Ovary (tissue), 9 donors: ENCODE data around the gene POLD2. TPM values are rescaled to one million over a fixed set of nuclear protein-coding genes. Genes with fewer than 3 reads are reported as not detected.
"Not testable (repeated sequence)": the region's sequence is repeated elsewhere in the genome, so short reads cannot be mapped to it uniquely, and the experiment has no call there.

Experiments used
- DNase-seq, 5 donors: peaks; one replicate each; pipeline ENCODE4 v3.0.0-alpha.2; 2019 to 2020
- H3K27ac ChIP-seq, 2 donors: fragments of 200-600 bp; one replicate each; pipeline versions ENCODE4 v1.5.1 to v1.8.0; 2019 to 2022
- H3K27me3 ChIP-seq: fragments of 200-600 bp; one replicate; pipeline ENCODE4 v1.8.0; 2022
- H3K36me3 ChIP-seq: fragments of 200-600 bp; sonication (generic); one replicate; pipeline ENCODE4 v1.5.1; 2019
- H3K4me1 ChIP-seq: one replicate; pipeline ENCODE4 v1.8.1; 2013; ENCODE audit warnings: mild to moderate bottlenecking, moderate library complexity; ENCODE audit not compliant: insufficient read depth
- H3K4me3 ChIP-seq: fragments of 200-600 bp; sonication (generic); one replicate; pipeline ENCODE4 v1.5.1; 2017
- H3K9me3 ChIP-seq, 2 donors: fragments of 200-600 bp in 1 of 2; sonication (generic) in 1 of 2; one replicate each; pipeline versions ENCODE4 v1.5.1 to v1.8.1; 2013 to 2019; ENCODE audit warnings: mild to moderate bottlenecking in 1 of 2, moderate library complexity in 1 of 2
- EP300 ChIP-seq: sonication (generic); formaldehyde crosslinking; IDR thresholded peaks from one replicate; pipeline ENCODE4 v1.6.1; 2017; ENCODE audit warnings: antibody characterized with exemption
- POLR2A ChIP-seq: fragments of 450-650 bp; IDR thresholded peaks from one replicate; pipeline ENCODE4 v1.6.1; 2017; ENCODE audit warnings: antibody characterized with exemption, mild to moderate bottlenecking, moderate library complexity
- WGBS, 3 donors: extraction: QIAGEN DNeasy Blood & Tissue Kit in 1 of 3; methylation state at CpG; one replicate each; pipeline versions ENCODE4 v1.1.5 to v1.1.7; 2013 to 2017; 5-methylcytosine and 5-hydroxymethylcytosine counted together
- intact Hi-C, 4 donors: fragments of 100-400 bp; cut with DNase I; formaldehyde crosslinking; loops; one replicate each; pipeline versions ENCODE4 v1.11.0 to v1.15.1; 2022 to 2023
- polyA plus RNA-seq, 2 donors: library from polyadenylated mRNA; stranded (reverse); fragments of 200-250 nt in 1 of 2; fragments of 350-450 nt in 1 of 2; fragmentation: Illumina TruSeq in 1 of 2; extraction: RNeasy Lipid Tissue Mini Kit (QIAGEN cat#74804) in 1 of 2; gene quantifications; one replicate each; pipeline ENCODE4 v1.2.3, GENCODE V29; 2013 to 2014
- total RNA-seq, 7 donors: library from RNA; depleted of rRNA in 2 of 7; stranded (reverse); fragments of >200 nt in 2 of 7; fragmentation: NEBNext Ultra II Directional in 3 of 7; extraction: Animal tissue kit (Norgen Biotek cat#: 25700) in 3 of 7; gene quantifications; one replicate each; pipeline versions ENCODE4 v1.1.0 to v1.2.4, GENCODE V29; 2016 to 2023
- TF ChIP-seq, protein P1 (sequence below), 3 donors: fragments of 450-650 bp in 2 of 3; fragments of 200-600 bp in 1 of 3; IDR thresholded peaks; one replicate each; pipeline versions ENCODE4 v1.5.1 to v1.8.0; 2016 to 2022; ENCODE audit warnings: antibody characterized with exemption in 3 of 3, mild to moderate bottlenecking in 1 of 3
- donor health status: DM: no; HTN: no; CAD: no; lungs with moderate emphysema.
- donor health status: DM: no; HTN: no; CAD: no.
- donor health status: Bipolar disorder and iron deficiency.
- donor health status: DM: yes; HTN: yes; CAD: no.
- donor health status: DM: no; HTN: no; CAD: no.
- donor health status: DM: yes; HTN: yes; CAD: no.

POLD2 gene
- total and polyA plus RNA-seq, 9 donors: 35.3 to 118 (median 73.5) TPM

GRCh38 chr7:44127161-44127560 is 3.8 kb upstream of the POLD2 start:
- no peak for DNase-seq
- H3K9me3 ChIP-seq: no peaks in the 10 kb centered on the region
- H3K4me3 ChIP-seq: no peak overlapping the region
- TF ChIP-seq, protein P1, sequence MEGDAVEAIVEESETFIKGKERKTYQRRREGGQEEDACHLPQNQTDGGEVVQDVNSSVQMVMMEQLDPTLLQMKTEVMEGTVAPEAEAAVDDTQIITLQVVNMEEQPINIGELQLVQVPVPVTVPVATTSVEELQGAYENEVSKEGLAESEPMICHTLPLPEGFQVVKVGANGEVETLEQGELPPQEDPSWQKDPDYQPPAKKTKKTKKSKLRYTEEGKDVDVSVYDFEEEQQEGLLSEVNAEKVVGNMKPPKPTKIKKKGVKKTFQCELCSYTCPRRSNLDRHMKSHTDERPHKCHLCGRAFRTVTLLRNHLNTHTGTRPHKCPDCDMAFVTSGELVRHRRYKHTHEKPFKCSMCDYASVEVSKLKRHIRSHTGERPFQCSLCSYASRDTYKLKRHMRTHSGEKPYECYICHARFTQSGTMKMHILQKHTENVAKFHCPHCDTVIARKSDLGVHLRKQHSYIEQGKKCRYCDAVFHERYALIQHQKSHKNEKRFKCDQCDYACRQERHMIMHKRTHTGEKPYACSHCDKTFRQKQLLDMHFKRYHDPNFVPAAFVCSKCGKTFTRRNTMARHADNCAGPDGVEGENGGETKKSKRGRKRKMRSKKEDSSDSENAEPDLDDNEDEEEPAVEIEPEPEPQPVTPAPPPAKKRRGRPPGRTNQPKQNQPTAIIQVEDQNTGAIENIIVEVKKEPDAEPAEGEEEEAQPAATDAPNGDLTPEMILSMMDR (IDR thresholded peaks at IDR 0.05): no peak
- TF ChIP-seq POLR2A: no peak
- no peak for TF ChIP-seq EP300
- no peak overlapping the region for H3K27ac ChIP-seq
- no peaks in the 10 kb centered on the region for H3K27me3 ChIP-seq
- H3K4me1 ChIP-seq: peaks cover 4% of the 10 kb centered on the region
- no peaks in the 10 kb centered on the region for H3K36me3 ChIP-seq
- intact Hi-C loops: no loop called here

- H3K9me3 ChIP-seq, intact Hi-C loops, H3K36me3 ChIP-seq, H3K27ac ChIP-seq, H3K27me3 ChIP-seq, DNase-seq, H3K4me3 ChIP-seq, H3K4me1 ChIP-seq: not testable (repeated sequence)
- WGBS, 3 donors: 90 to 96% (median 90%) methylated on average over 4 of the region's 4 CpGs
These were observed 3.2 kb upstream of the POLD2 start for GRCh38 chr7:44126574-44126973.

DNA sequence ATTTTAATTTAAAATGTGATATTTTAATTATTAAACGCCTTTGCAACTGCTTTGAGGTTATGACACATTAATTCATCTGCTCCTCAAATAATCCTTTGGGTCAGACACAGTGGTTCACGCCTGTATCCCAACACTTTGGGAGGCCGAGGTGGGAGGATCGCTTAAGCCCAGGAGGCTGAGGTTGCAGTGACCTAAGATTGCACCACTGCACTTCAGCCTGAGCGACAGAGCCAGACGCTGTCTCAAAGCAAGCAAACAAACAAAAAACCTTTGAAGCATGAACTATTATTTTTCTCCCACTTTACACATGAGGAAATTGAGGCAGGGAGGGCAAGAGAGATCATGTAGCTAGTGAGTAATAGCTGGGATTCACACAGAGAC is 1.5 kb upstream of the POLD2 start:
- peak in 1 of 5 donors; percentile 29 for DNase-seq
- Histone ChIP-seq H3K9me3 (no peaks in the 10 kb centered on the region), H3K27ac (no peak overlapping the region), H3K4me3 (no peak overlapping the region), H3K4me1 (peaks cover 4% of the 10 kb centered on the region), H3K27me3 (no peaks in the 10 kb centered on the region), H3K36me3 (no peaks in the 10 kb centered on the region)
- WGBS, 3 donors: 86 to 90% (median 88%) methylated on average over 6 of the region's 6 CpGs
- intact Hi-C loops: loop anchor here in 2 of 4 donors (5.0 kb wide), 2 partner anchors 43 to 48 kb away; partner anchors contain the start of gene POLM (in 1 of the 2)
- no peak for TF ChIP-seq POLR2A
- TF ChIP-seq, protein P1 (IDR thresholded peaks at IDR 0.05): no peak
- TF ChIP-seq EP300: no peak

GRCh38 chr7:44122529-44122928 is 819 bp downstream of the POLD2 start:
- no peaks in the 10 kb centered on the region for H3K27me3 ChIP-seq
- TF ChIP-seq EP300 (no peak), POLR2A (no peak)
- TF ChIP-seq, protein P1 (IDR thresholded peaks at IDR 0.05): no peak
- peak overlapping the region; percentile 91 for H3K4me3 ChIP-seq
- WGBS, 3 donors: 23 to 45% (median 32%) methylated on average over 1 of the region's 1 CpG
- H3K9me3 ChIP-seq: no peaks in the 10 kb centered on the region
- peaks cover 4% of the 10 kb centered on the region for H3K4me1 ChIP-seq
- H3K36me3 ChIP-seq: no peaks in the 10 kb centered on the region
- no peak for DNase-seq
- intact Hi-C loops: loop anchor here in 2 of 4 donors (5.0 kb wide), 2 partner anchors 40 to 45 kb away; partner anchors contain the start of gene POLM (in 1 of the 2)
- H3K27ac ChIP-seq: peak overlapping the region in 1 of 2 donors; percentile 88

GRCh38 chr7:44121761-44122420 is 1.5 kb downstream of the POLD2 start:
- peak in 1 of 5 donors; percentile 34 for DNase-seq
- Histone ChIP-seq H3K27ac (no peak overlapping the region), H3K9me3 (no peaks in the 10 kb centered on the region), H3K4me1 (peaks cover 4% of the 10 kb centered on the region), H3K4me3 (no peak overlapping the region), H3K27me3 (no peaks in the 10 kb centered on the region), H3K36me3 (no peaks in the 10 kb centered on the region)
- WGBS, 3 donors: 86 to 90% (median 90%) methylated on average over 12 of the region's 12 CpGs
- intact Hi-C loops: loop anchor here in 2 of 4 donors (5.0 kb wide), 2 partner anchors 40 to 45 kb away; partner anchors contain the start of gene POLM (in 1 of the 2)
- TF ChIP-seq, protein P1 (IDR thresholded peaks at IDR 0.05): no peak
- no peak for TF ChIP-seq EP300
- no peak for TF ChIP-seq POLR2A
